NB4 (cell line): ENCODE results near the gene SERP1.
"Not testable (repeated sequence)": the region's sequence is repeated elsewhere in the genome, so short reads cannot be mapped to it uniquely, and the experiment has no call there.

ENCODE experiments used
- DNase-seq: peaks from one replicate; pipeline ENCODE4 v3.0.0; 2010; ENCODE audit warnings: low read depth
- H3K4me3 ChIP-seq: one replicate; pipeline ENCODE4 v1.5.1; 2011; ENCODE audit warnings: mild to moderate bottlenecking, low read depth, low read length, moderate library complexity
- MYC ChIP-seq: IDR thresholded peaks from 2 replicates; pipeline ENCODE4 v1.6.1; 2011; ENCODE audit warnings: low read depth, low read length
- POLR2A ChIP-seq: IDR thresholded peaks from 2 replicates; pipeline ENCODE4 v1.6.1; 2011; ENCODE audit warnings: mild to moderate bottlenecking; ENCODE audit not compliant: insufficient read length; ENCODE audit errors: extremely low read depth
- TF ChIP-seq, protein P1 (sequence below): IDR thresholded peaks from 2 replicates; pipeline ENCODE4 v1.6.1; 2011; ENCODE audit warnings: low read depth, low read length
- TF ChIP-seq, protein P2 (sequence below): IDR thresholded peaks from one replicate; pipeline ENCODE4 v1.5.1; 2012; ENCODE audit warnings: low read depth, low read length

SERP1 gene

GRCh38 chr3:150515210-150515609 is 31.1 kb downstream of the SERP1 start:
- no peak overlapping the region for H3K4me3 ChIP-seq
- no peak for TF ChIP-seq MYC
- no peak for DNase-seq

GRCh38 chr3:150511122-150511821 is 35.0 kb downstream of the SERP1 start:
- TF ChIP-seq POLR2A (no peak), MYC (no peak)
- TF ChIP-seq, protein P1, sequence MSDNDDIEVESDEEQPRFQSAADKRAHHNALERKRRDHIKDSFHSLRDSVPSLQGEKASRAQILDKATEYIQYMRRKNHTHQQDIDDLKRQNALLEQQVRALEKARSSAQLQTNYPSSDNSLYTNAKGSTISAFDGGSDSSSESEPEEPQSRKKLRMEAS = no peak
- TF ChIP-seq, protein P2, sequence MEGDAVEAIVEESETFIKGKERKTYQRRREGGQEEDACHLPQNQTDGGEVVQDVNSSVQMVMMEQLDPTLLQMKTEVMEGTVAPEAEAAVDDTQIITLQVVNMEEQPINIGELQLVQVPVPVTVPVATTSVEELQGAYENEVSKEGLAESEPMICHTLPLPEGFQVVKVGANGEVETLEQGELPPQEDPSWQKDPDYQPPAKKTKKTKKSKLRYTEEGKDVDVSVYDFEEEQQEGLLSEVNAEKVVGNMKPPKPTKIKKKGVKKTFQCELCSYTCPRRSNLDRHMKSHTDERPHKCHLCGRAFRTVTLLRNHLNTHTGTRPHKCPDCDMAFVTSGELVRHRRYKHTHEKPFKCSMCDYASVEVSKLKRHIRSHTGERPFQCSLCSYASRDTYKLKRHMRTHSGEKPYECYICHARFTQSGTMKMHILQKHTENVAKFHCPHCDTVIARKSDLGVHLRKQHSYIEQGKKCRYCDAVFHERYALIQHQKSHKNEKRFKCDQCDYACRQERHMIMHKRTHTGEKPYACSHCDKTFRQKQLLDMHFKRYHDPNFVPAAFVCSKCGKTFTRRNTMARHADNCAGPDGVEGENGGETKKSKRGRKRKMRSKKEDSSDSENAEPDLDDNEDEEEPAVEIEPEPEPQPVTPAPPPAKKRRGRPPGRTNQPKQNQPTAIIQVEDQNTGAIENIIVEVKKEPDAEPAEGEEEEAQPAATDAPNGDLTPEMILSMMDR = no peak
- DNase-seq = no peak
- H3K4me3 ChIP-seq = no peak overlapping the region

GRCh38 chr3:150509780-150510179 is 36.5 kb downstream of the SERP1 start:
- TF ChIP-seq MYC = no peak
- TF ChIP-seq POLR2A = no peak
- TF ChIP-seq, protein P2 = no peak
- TF ChIP-seq, protein P1 = no peak
- no peak overlapping the region for H3K4me3 ChIP-seq
- no peak for DNase-seq

DNA sequence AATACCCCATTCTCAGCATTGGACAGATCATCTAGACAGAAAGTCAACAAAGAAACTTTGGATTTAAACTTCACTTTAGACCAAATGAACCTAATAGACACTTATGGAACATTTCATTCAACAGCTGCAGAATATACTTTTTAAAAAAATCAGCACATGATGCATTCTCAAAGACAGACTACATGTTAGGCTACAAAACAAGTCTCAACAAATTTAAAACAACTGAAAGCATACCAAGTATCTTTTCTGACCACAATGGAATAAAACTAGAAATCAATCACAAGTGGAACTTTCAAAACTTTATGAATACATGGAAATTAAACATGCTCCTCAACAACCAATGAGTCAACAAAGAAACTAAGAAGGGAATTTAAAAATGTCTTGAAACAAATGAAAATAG is 37.9 kb downstream of the SERP1 start:
- H3K4me3 ChIP-seq = no peak overlapping the region
- DNase-seq = no peak
- no peak for TF ChIP-seq MYC
- TF ChIP-seq, protein P2 = no peak
- TF ChIP-seq POLR2A = no peak

DNA sequence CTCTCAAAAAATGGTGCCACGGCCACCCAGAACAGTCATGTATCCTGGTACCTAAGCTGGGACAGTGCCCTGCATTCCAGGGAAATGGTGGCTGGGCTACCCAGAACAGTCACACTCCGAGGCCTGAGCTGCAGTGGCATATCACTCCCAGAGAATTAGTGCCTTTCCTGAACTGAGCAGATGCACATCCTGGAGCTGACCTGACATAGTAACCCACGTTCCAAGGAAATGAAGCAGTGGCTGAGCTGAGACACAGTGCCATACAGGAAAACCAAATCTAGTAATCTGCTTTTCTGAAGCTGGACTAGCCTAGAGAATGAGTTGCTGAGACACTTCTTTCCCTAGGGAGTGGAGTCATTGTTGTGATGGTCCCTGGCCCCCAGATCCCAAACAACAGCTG is 41.8 kb downstream of the SERP1 start:
- TF ChIP-seq, protein P2 = no peak
- TF ChIP-seq MYC = no peak
- TF ChIP-seq POLR2A = no peak
- TF ChIP-seq, protein P1 = no peak
- no peak overlapping the region for H3K4me3 ChIP-seq
- no peak for DNase-seq

GRCh38 chr3:150503402-150504099 is 42.7 kb downstream of the SERP1 start:
- H3K4me3 ChIP-seq = no peak overlapping the region
- TF ChIP-seq POLR2A (no peak), MYC (no peak)
- TF ChIP-seq, protein P1 = no peak
- TF ChIP-seq, protein P2 = no peak
- DNase-seq = no peak

- not testable (repeated sequence) for H3K4me3 ChIP-seq, DNase-seq
Measured at GRCh38 chr3:150500960-150501359, 45.3 kb downstream of the SERP1 start.
